ENCODE measurements around the gene SLC25A23.

DNA sequence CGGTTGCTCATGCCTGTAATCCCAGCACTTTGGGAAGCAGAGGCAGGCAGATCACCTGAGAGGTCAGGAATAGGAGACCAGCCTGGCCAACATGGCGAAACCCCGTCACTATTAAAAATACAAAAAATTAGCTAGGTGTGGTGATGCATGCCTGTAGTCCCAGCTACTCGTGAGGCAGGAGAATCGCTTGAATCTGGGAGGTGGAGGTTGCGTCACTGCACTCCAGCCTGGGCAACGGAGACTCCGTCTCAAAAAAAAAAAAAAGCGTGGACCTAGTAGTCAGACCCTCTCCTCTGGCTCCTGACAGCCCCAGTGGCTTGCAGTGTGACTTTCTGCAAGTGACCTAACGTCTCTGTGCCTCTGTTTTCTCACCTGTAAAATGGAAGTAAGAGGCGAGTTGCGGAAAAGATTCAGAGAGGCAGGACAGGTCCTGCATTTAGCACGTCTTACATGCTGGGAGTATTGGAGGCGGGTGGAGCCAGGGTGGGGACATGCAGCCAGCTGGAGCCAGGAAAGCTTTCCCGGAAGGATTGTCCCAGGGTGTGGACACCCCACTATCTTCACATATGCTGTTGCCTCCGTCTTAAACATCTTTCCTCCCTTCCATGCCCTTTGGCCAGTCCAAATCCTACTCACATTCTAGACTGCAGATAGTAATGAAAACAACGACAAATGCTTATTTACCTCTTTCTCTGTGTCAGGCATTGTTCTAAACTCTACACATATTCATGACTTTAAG, 39.6 kb upstream of the SLC25A23 start:
- TF ChIP-seq HDAC2 (IDR thresholded peaks at IDR 0.05; ENCODE audit: borderline replicate concordance in 1 of 2, low read depth in 2 of 2, low read length in 2 of 2) (no peak), EP300 (IDR thresholded peaks at IDR 0.05; ENCODE audit: borderline replicate concordance in 1 of 2, low read depth in 2 of 2, low read length in 2 of 2) (no peak), ZNF274 (IDR thresholded peaks at IDR 0.05; ENCODE audit: borderline replicate concordance, extremely low read depth, low read length) (no peak), POLR2AphosphoS5 (IDR thresholded peaks at IDR 0.05; ENCODE audit: low read depth, low read length) (no peak), TAF7 (optimal IDR thresholded peaks at IDR 0.05; ENCODE audit: borderline replicate concordance, low read depth, low read length) (no peak), EZH2 (IDR thresholded peaks at IDR 0.05; ENCODE audit: low read depth, low read length, severe bottlenecking) (no peak), JUN (IDR thresholded peaks at IDR 0.05; ENCODE audit: low read depth, low read length) (no peak), POLR2A (IDR thresholded peaks at IDR 0.05; ENCODE audit: control extremely low read depth in 1 of 2, low read depth in 2 of 2, low read length in 2 of 2) (no peak), RAD21 (IDR thresholded peaks at IDR 0.05 in 1 of 2, conservative IDR thresholded peaks at IDR 0.05 in 1 of 2; ENCODE audit: low read depth in 2 of 2, low read length in 2 of 2) (no peak)
- TF ChIP-seq, protein P1, sequence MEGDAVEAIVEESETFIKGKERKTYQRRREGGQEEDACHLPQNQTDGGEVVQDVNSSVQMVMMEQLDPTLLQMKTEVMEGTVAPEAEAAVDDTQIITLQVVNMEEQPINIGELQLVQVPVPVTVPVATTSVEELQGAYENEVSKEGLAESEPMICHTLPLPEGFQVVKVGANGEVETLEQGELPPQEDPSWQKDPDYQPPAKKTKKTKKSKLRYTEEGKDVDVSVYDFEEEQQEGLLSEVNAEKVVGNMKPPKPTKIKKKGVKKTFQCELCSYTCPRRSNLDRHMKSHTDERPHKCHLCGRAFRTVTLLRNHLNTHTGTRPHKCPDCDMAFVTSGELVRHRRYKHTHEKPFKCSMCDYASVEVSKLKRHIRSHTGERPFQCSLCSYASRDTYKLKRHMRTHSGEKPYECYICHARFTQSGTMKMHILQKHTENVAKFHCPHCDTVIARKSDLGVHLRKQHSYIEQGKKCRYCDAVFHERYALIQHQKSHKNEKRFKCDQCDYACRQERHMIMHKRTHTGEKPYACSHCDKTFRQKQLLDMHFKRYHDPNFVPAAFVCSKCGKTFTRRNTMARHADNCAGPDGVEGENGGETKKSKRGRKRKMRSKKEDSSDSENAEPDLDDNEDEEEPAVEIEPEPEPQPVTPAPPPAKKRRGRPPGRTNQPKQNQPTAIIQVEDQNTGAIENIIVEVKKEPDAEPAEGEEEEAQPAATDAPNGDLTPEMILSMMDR (IDR thresholded peaks at IDR 0.05; ENCODE audit: control extremely low read depth in 1 of 3, insufficient read depth in 1 of 3, low read depth in 1 of 3, low read length in 3 of 3), result no peak
